Prostate gland (tissue), 2 donors: ENCODE results near the gene UNC5A.

ENCODE experiments used
- POLR2A ChIP-seq: fragments of 450-650 bp; IDR thresholded peaks from one replicate; pipeline ENCODE4 v1.6.1; 2016; ENCODE audit warnings: antibody characterized with exemption, mild to moderate bottlenecking
- TF ChIP-seq, protein P1 (sequence below), 4 experiments: fragments of 200-600 bp in 2 of 4; fragments of 450-650 bp in 2 of 4; sonication (generic) in 2 of 4; IDR thresholded peaks; 1 replicate in 3 of 4; 2 replicates in 1 of 4; pipeline ENCODE4 v1.5.1; 2016 to 2019; ENCODE audit warnings: antibody characterized with exemption in 4 of 4, mild to moderate bottlenecking in 2 of 4, moderate library complexity in 2 of 4

DNA sequence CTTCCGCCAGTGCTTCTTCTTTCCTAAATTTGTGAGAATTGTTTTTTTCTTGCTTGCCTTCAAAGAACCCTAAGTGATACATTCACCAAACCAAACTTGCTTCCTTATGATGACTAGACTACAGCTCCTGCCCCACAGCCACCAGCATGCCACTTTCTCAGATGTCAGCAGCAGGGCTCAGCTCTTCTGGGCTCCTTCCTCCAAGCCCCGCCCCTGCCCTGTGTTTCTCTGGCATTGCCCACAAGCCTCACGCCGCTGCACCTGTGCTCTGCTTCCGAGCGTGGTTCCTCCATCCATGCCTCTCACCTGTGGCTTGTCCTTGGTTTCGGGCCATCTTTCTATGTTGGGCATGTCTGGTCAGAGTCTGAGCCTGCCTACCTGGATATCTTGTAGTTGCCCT lies 10.6 kb downstream of the UNC5A start:
- TF ChIP-seq, protein P1, sequence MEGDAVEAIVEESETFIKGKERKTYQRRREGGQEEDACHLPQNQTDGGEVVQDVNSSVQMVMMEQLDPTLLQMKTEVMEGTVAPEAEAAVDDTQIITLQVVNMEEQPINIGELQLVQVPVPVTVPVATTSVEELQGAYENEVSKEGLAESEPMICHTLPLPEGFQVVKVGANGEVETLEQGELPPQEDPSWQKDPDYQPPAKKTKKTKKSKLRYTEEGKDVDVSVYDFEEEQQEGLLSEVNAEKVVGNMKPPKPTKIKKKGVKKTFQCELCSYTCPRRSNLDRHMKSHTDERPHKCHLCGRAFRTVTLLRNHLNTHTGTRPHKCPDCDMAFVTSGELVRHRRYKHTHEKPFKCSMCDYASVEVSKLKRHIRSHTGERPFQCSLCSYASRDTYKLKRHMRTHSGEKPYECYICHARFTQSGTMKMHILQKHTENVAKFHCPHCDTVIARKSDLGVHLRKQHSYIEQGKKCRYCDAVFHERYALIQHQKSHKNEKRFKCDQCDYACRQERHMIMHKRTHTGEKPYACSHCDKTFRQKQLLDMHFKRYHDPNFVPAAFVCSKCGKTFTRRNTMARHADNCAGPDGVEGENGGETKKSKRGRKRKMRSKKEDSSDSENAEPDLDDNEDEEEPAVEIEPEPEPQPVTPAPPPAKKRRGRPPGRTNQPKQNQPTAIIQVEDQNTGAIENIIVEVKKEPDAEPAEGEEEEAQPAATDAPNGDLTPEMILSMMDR (IDR thresholded peaks at IDR 0.05): no peak
- no peak for TF ChIP-seq POLR2A
